Lower leg skin (tissue), 3 donors: ENCODE measurements around the gene RBM14.

ENCODE experiments used
- CTCF ChIP-seq, 3 donors: fragments of 450-650 bp; IDR thresholded peaks; one replicate each; pipeline ENCODE4 v1.5.1; 2016; ENCODE audit warnings: antibody characterized with exemption in 3 of 3, mild to moderate bottlenecking in 3 of 3, moderate library complexity in 2 of 3
- POLR2A ChIP-seq, 2 donors: fragments of 450-650 bp; IDR thresholded peaks; one replicate each; pipeline ENCODE4 v1.6.1; 2016 to 2017; ENCODE audit warnings: antibody characterized with exemption in 2 of 2, mild to moderate bottlenecking in 1 of 2, moderate library complexity in 1 of 2

- no peak for TF ChIP-seq CTCF (IDR thresholded peaks at IDR 0.05)
- TF ChIP-seq POLR2A (IDR thresholded peaks at IDR 0.05) = no peak
Observed at GRCh38 chr11:66625041-66625751, 8.8 kb downstream of the RBM14 start.
